HEK293T (cell line): ENCODE data around the gene ABCG4.

Source experiments
- CTBP1 ChIP-seq: fragments of 450-650 bp; IDR thresholded peaks from 2 replicates; pipeline ENCODE4 v1.6.1; 2016; ENCODE audit warnings: borderline replicate concordance
- FOXM1 ChIP-seq: fragments of 450-650 bp; IDR thresholded peaks from 2 replicates; pipeline ENCODE4 v1.6.1; 2017; ENCODE audit warnings: mild to moderate bottlenecking, borderline replicate concordance
- L3MBTL2 ChIP-seq: fragments of 450-650 bp; conservative IDR thresholded peaks from 2 replicates; pipeline ENCODE4 v1.6.1; 2016; ENCODE audit warnings: mild to moderate bottlenecking
- TARDBP ChIP-seq: fragments of 450-650 bp; IDR thresholded peaks from 2 replicates; pipeline ENCODE4 v1.6.1; 2016

- TF ChIP-seq TARDBP = no peak
- TF ChIP-seq FOXM1 = no peak
- no peak for TF ChIP-seq L3MBTL2
- no peak for TF ChIP-seq CTBP1
Measured at GRCh38 chr11:119120639-119121007, 28.2 kb upstream of the ABCG4 start.
